Thoracic aorta (tissue), 2 donors: ENCODE data around the gene TRIM40. TPM values are rescaled to one million over a fixed set of nuclear protein-coding genes. Genes with fewer than 3 reads are reported as not detected.
"Not testable (repeated sequence)": the region's sequence is repeated elsewhere in the genome, so short reads cannot be mapped to it uniquely, and the experiment has no call there.

Experiments used
- ATAC-seq: fragments of 150-250 bp; one replicate; pipeline ENCODE4 v1.8.0; 2017; ENCODE audit warnings: low read depth; ENCODE audit not compliant: insufficient number of reproducible peaks, low FRiP score
- DNase-seq: peaks from one replicate; pipeline ENCODE4 v3.0.0-alpha.2; 2020; ENCODE audit warnings: low spot score
- H3K27ac ChIP-seq, 2 donors: fragments of 200-600 bp; sonication (generic); 1 replicate in 1 of 2; 2 replicates in 1 of 2; pipeline ENCODE4 v1.5.1; 2016; ENCODE audit warnings: mild to moderate bottlenecking in 2 of 2, moderate library complexity in 2 of 2
- H3K27me3 ChIP-seq: fragments of 200-600 bp; sonication (generic); replicated peaks from 2 replicates; pipeline ENCODE4 v1.6.0; 2016; ENCODE audit warnings: mild to moderate bottlenecking; ENCODE audit not compliant: insufficient read depth
- H3K36me3 ChIP-seq: fragments of 200-600 bp; sonication (generic); one replicate; pipeline ENCODE4 v1.5.1; 2016
- H3K4me1 ChIP-seq, 2 donors: fragments of 200-600 bp; sonication (generic); 1 replicate in 1 of 2; 2 replicates in 1 of 2; pipeline versions ENCODE4 v1.5.1 to v1.6.0; 2016; ENCODE audit warnings: low read depth in 2 of 2, mild to moderate bottlenecking in 1 of 2; ENCODE audit not compliant: control insufficient read depth in 1 of 2
- H3K4me3 ChIP-seq: fragments of 200-600 bp; sonication (generic); 2 replicates; pipeline ENCODE4 v1.5.1; 2016; ENCODE audit warnings: mild to moderate bottlenecking
- H3K9me3 ChIP-seq: fragments of 200-600 bp; sonication (generic); 2 replicates; pipeline ENCODE4 v1.5.1; 2016
- total RNA-seq, 2 donors: library from RNA; depleted of rRNA; stranded (reverse); fragments of >200 nt; gene quantifications; one replicate each; pipeline versions ENCODE4 v1.1.0 to v1.2.3, GENCODE V29; 2016
- TF ChIP-seq, protein P1 (sequence below): fragments of 200-600 bp; sonication (generic); IDR thresholded peaks from one replicate; pipeline ENCODE4 v1.5.1; 2019; ENCODE audit warnings: antibody characterized with exemption

The TRIM40 gene
- total RNA-seq, 2 donors from 2014 or later = not detected

DNA sequence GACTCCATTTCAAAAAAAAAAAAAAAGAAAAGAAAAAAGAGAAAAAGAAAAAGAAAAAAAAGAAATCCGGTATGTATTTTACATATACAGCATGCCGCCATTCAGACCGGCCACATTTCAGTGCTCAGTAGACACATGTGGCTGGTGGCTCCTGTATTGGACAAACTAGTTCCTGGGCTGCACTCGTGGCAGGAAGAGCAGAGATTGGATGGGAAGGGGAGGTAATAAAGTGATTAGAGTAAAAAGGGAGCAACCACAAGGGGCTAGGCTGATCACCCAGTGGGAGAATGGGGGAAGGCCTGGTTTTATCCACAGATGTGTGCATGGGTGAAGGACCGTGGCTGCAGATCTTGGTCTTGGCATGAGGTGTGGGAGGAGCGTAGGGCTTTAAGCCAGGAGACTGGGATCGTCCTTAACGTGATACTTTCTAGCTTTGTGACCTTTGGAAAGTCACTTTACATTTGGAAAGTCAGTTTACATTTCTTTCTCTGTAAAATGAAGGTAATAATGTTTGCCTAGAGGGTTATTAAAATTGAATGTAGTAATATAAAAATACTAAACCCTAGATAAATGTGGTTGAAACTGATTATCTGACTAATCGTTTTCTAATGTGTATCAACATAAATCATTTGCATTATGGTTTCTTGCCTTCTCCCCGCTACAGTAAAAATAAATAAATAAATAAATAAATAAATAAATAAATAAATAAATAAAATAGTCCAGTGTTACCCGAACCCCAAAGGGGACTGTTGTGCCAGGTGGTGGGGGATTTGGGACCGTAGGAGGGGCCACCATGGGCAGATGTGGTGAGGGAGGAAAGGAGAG lies 26.5 kb downstream of the TRIM40 start:
- no peaks in the 10 kb centered on the region for H3K36me3 ChIP-seq
- ATAC-seq = no peak
- no peak overlapping the region for H3K4me3 ChIP-seq
- no peaks in the 10 kb centered on the region for H3K9me3 ChIP-seq
- H3K27me3 ChIP-seq = no peaks in the 10 kb centered on the region
- TF ChIP-seq, protein P1, sequence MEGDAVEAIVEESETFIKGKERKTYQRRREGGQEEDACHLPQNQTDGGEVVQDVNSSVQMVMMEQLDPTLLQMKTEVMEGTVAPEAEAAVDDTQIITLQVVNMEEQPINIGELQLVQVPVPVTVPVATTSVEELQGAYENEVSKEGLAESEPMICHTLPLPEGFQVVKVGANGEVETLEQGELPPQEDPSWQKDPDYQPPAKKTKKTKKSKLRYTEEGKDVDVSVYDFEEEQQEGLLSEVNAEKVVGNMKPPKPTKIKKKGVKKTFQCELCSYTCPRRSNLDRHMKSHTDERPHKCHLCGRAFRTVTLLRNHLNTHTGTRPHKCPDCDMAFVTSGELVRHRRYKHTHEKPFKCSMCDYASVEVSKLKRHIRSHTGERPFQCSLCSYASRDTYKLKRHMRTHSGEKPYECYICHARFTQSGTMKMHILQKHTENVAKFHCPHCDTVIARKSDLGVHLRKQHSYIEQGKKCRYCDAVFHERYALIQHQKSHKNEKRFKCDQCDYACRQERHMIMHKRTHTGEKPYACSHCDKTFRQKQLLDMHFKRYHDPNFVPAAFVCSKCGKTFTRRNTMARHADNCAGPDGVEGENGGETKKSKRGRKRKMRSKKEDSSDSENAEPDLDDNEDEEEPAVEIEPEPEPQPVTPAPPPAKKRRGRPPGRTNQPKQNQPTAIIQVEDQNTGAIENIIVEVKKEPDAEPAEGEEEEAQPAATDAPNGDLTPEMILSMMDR = no peak
- H3K4me1 ChIP-seq = no peaks in the 10 kb centered on the region
- H3K27ac ChIP-seq = no peak overlapping the region
- no peak for DNase-seq

DNA sequence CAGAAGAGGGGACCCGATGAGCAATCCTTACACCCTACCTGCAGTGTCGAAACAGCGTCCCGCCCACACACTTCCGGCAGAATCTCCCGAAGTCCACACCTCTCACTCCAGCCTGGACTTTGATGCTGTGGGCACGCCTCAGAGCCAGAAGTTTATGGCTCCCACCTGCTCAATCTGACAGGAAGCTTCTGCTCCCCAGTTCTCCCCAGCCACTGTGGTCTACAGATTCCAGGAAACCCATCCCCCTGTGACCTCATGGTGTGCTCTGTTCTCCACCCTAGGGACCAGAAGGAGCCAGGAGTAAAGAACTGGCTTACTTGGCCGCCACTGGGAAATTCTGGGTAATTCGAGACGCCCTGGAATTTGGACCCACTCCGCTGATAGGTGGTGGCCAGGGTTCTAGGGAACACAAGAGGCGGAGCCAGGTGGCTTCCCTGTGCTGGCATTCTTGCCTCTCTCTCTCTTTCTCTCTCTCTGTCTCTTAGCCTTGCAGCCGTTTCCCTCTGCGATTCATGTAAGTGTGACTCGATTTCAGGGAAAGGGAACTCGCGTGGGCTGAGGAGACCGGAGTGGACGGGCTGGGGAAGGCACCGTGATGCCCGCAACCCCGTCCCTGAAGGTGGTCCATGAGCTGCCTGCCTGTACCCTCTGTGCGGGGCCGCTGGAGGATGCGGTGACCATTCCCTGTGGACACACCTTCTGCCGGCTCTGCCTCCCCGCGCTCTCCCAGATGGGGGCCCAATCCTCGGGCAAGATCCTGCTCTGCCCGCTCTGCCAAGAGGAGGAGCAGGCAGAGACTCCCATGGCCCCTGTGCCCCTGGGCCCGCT lies 27.4 kb downstream of the TRIM40 start, which contains the start of gene TRIM15:
TRIM15 (plus strand) TSS at position 457 of the 828 bp plus-strand sequence; CDS start at position 596, 139 bp downstream.
- no peak within 1 kb of the TSS for H3K27ac ChIP-seq
- no peak for DNase-seq
- no peaks in the 10 kb centered on the region for H3K27me3 ChIP-seq
- no peaks in the 10 kb centered on the region for H3K4me1 ChIP-seq
- TF ChIP-seq, protein P1 = no peak
- no peak within 1 kb of the TSS for H3K4me3 ChIP-seq
- H3K36me3 ChIP-seq = no peaks in the 10 kb centered on the region
- H3K9me3 ChIP-seq = no peaks in the 10 kb centered on the region
- peak; percentile 29 for ATAC-seq

DNA sequence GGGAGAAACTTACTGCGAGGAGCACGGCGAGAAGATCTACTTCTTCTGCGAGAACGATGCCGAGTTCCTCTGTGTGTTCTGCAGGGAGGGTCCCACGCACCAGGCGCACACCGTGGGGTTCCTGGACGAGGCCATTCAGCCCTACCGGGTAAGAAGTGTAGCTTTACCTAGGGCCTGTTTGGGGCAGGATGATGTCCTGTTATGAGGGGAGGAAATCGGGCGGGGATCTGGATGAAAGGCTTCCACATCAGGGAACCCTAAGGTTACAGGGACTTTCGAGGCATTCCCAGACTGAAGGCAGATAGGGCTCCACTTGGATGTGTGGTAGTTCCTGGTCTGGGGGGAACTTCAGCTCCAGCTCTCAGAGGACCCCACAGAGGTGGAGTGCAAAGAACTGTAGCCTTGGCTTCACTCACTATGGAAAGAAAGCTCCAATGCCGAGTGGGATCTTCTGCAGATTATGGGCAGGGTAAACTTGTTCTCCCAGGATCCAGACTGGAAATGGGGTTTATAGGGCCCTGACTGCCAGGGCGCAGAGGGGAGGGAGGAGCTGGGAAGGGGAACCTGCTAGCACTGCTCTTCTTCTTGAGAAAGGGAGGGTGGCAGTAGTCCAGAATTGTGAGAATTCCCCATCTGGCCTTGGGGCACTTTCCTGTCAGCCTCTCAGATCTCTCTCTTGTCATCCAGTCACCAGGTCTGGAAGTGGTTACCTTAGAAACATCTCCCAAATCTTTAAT lies 28.1 kb downstream of the TRIM40 start:
- Histone ChIP-seq H3K4me1 (no peaks in the 10 kb centered on the region), H3K4me3 (no peak overlapping the region), H3K9me3 (no peaks in the 10 kb centered on the region), H3K36me3 (no peaks in the 10 kb centered on the region), H3K27ac (no peak overlapping the region), H3K27me3 (no peaks in the 10 kb centered on the region)
- DNase-seq = no peak
- ATAC-seq = no peak
- TF ChIP-seq, protein P1 = no peak

DNA sequence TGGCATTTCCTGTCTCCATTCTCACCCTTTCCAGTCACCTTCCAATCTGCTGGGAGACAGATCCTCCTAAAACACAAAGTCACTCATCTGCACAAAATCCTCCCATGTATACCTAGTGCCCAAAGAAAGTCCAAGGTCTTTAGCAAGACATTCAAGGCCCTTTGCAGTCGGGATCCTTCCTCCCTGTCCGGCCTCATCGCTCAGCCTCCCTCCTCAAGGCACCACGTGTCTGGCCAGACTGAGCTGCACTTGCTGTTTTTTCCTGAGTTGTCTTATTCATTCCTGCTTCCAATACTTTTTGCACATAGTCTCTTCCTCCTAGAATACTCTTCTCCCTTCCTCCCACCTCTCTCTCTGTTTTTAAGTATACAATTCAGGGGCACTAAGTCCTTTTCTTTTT lies 28.8 kb downstream of the TRIM40 start:
- no peaks in the 10 kb centered on the region for H3K9me3 ChIP-seq
- H3K27ac ChIP-seq = no peak overlapping the region
- TF ChIP-seq, protein P1 = no peak
- no peak for DNase-seq
- H3K27me3 ChIP-seq = no peaks in the 10 kb centered on the region
- no peaks in the 10 kb centered on the region for H3K36me3 ChIP-seq
- H3K4me1 ChIP-seq = no peaks in the 10 kb centered on the region
- no peak overlapping the region for H3K4me3 ChIP-seq
- ATAC-seq = no peak

DNA sequence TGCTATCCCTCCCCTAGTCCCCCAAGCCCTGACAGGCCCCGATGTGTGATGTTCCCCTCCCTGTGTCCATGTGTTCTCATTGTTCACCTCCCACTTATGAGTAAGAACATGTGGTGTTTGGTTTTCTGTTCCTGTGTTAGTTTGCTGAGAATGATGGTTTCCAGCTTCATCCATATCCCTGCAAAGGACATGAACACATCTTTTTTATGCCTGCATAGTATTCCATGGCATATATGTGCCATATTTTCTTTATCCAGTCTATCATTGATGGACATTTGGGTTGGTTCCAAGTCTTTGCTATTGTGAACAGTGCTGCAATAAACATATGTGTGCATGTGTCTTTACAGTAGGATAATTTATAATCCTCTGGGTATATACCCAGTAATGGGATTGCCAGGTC lies 29.3 kb downstream of the TRIM40 start:
- not testable (repeated sequence) for H3K36me3 ChIP-seq, H3K4me3 ChIP-seq, ATAC-seq, H3K9me3 ChIP-seq, H3K4me1 ChIP-seq, H3K27me3 ChIP-seq, H3K27ac ChIP-seq, DNase-seq
